ENCODE results near the gene RALGAPA1. TPM values are rescaled to one million over a fixed set of nuclear protein-coding genes. Genes with fewer than 3 reads are reported as not detected.
"Not testable (repeated sequence)": the region's sequence is repeated elsewhere in the genome, so short reads cannot be mapped to it uniquely, and the experiment has no call there.

RALGAPA1 gene
- polyA plus RNA-seq, 6 donors from 2014 or later: 9.7 to 29.8 (median 20.7) TPM

DNA sequence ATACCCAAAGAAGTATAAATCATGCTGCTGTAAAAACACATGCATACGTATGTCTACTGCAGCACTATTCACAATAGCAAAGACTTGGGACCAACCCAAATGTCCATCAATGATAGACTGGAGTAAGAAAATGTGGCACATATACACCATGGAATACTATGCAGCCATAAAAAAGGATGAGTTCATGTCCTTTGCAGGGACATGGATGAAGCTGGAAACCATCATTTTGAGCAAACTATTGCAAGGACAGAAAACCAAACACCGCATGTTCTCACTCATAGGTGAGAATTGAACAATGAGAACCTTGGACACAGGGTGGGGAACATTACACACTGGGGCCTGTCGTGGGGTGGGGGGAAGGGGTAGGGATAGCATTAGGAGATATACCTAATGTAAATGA, 221.7 kb downstream of the RALGAPA1 start:
- ATAC-seq (ENCODE audit: low read depth in 2 of 2); H3K4me3 Mint-ChIP-seq; H3K27me3 Mint-ChIP-seq; H3K27ac Mint-ChIP-seq; DNase-seq: not testable (repeated sequence)
- Mint-ChIP-seq H3K9me3 (peaks cover 14 to 24% (median 18%) of the 10 kb centered on the region in 7 donors), H3K36me3 (peaks cover 38 to 81% of the 10 kb centered on the region in 2 donors), H3K4me1 (peaks cover 0 to 14% (median 3%) of the 10 kb centered on the region in 3 donors)

DNA sequence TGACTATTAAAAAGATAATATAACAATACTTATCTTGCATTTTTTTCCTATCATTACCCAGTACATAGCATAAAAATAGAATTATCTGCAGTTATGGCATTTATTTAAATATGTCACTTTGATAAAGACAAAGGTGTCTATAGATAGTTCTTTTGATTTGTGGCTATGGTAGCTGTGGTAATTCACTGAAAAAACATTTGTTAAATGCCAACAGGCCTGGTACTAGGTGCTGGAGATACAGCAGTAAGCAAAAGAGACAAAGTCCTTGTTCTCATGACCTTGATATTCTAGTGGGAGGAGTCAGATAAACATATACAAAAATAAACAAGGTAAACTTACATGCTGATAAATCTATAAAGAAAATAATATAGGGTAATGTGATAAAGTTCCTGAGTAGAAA, 230.5 kb downstream of the RALGAPA1 start:
- no peak for DNase-seq
- Mint-ChIP-seq H3K36me3 (peaks cover 22 to 28% of the 10 kb centered on the region in 2 donors), H3K4me1 (peaks cover 0 to 4% (median 2%) of the 10 kb centered on the region in 3 donors), H3K4me3 (no peak overlapping the region), H3K27ac (no peak overlapping the region), H3K27me3 (no peaks in the 10 kb centered on the region), H3K9me3 (peaks cover 0 to 8% (median 5%) of the 10 kb centered on the region in 7 donors)
- no peak for ATAC-seq (ENCODE audit: low read depth in 2 of 2)

- H3K9me3 Mint-ChIP-seq: peaks cover 0 to 5% (median 1%) of the 10 kb centered on the region in 7 donors
- ATAC-seq (ENCODE audit: low read depth in 2 of 2): no peak
These were observed 231.0 kb downstream of the RALGAPA1 start for GRCh38 chr14:35578135-35578534.

GRCh38 chr14:35576856-35577255, 232.2 kb downstream of the RALGAPA1 start:
- no peaks in the 10 kb centered on the region for H3K27me3 Mint-ChIP-seq

More at GRCh38 chr14:35578135-35578534, 231.0 kb downstream of the RALGAPA1 start:
- Mint-ChIP-seq H3K27ac (peak overlapping the region in 1 of 6 donors; percentile 73), H3K27me3 (no peaks in the 10 kb centered on the region), H3K4me1 (peaks cover 0 to 2% (median 0%) of the 10 kb centered on the region in 3 donors), H3K4me3 (no peak overlapping the region), H3K36me3 (peaks cover 17 to 23% of the 10 kb centered on the region in 2 donors)
- DNase-seq: no peak

DNA sequence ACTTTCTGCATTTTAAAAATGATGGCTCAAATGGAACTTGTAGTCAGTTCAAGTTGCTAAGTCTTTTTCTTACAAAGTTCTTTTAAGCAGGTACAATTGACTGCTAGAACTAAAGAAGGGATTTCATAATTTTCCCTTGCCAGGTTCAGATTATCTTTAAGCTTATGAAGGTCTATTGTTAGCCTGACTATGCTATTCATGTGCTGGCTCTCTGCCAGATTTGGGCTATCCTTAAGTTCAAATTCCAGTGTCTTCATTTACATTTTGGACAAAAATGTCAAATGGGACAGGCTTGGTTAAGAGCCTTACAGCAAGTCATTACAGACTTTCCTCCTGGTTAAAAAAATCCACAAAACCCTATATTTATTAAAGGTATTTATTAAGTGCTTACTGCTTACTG, 232.8 kb downstream of the RALGAPA1 start:
- Mint-ChIP-seq H3K9me3 (no peaks in the 10 kb centered on the region), H3K4me1 (peaks cover 0 to 2% (median 0%) of the 10 kb centered on the region in 3 donors), H3K4me3 (no peak overlapping the region), H3K27ac (no peak overlapping the region), H3K27me3 (no peaks in the 10 kb centered on the region), H3K36me3 (peaks cover 11 to 18% of the 10 kb centered on the region in 2 donors)
- no peak for ATAC-seq (ENCODE audit: low read depth in 2 of 2)
- DNase-seq: no peak

More at GRCh38 chr14:35576856-35577255, 232.2 kb downstream of the RALGAPA1 start:
- peaks cover 11 to 18% of the 10 kb centered on the region in 2 donors for H3K36me3 Mint-ChIP-seq
- no peak overlapping the region for H3K4me3 Mint-ChIP-seq
- no peak overlapping the region for H3K27ac Mint-ChIP-seq
- ATAC-seq (ENCODE audit: low read depth in 2 of 2) (no peak), DNase-seq (no peak)
- peaks cover 0 to 2% (median 0%) of the 10 kb centered on the region in 3 donors for H3K4me1 Mint-ChIP-seq
- H3K9me3 Mint-ChIP-seq: no peaks in the 10 kb centered on the region

- no peaks in the 10 kb centered on the region for H3K27me3 Mint-ChIP-seq
- DNase-seq (no peak), ATAC-seq (ENCODE audit: low read depth in 2 of 2) (no peak)
- peaks cover 0 to 2% (median 0%) of the 10 kb centered on the region in 3 donors for H3K4me1 Mint-ChIP-seq
- H3K9me3 Mint-ChIP-seq: no peaks in the 10 kb centered on the region
- H3K27ac Mint-ChIP-seq: no peak overlapping the region
- H3K4me3 Mint-ChIP-seq: no peak overlapping the region
- H3K36me3 Mint-ChIP-seq: peaks cover 6 to 19% of the 10 kb centered on the region in 2 donors
These were observed 235.2 kb downstream of the RALGAPA1 start for GRCh38 chr14:35573911-35574310.

- no peaks in the 10 kb centered on the region for H3K9me3 Mint-ChIP-seq
- DNase-seq: no peak
- peaks cover 7 to 14% of the 10 kb centered on the region in 2 donors for H3K36me3 Mint-ChIP-seq
- H3K27me3 Mint-ChIP-seq: no peaks in the 10 kb centered on the region
- H3K4me3 Mint-ChIP-seq: no peak overlapping the region
- ATAC-seq (ENCODE audit: low read depth in 2 of 2): no peak
- no peak overlapping the region for H3K27ac Mint-ChIP-seq
- H3K4me1 Mint-ChIP-seq: no peaks in the 10 kb centered on the region
These were observed 237.5 kb downstream of the RALGAPA1 start for GRCh38 chr14:35571598-35571997.

DNA sequence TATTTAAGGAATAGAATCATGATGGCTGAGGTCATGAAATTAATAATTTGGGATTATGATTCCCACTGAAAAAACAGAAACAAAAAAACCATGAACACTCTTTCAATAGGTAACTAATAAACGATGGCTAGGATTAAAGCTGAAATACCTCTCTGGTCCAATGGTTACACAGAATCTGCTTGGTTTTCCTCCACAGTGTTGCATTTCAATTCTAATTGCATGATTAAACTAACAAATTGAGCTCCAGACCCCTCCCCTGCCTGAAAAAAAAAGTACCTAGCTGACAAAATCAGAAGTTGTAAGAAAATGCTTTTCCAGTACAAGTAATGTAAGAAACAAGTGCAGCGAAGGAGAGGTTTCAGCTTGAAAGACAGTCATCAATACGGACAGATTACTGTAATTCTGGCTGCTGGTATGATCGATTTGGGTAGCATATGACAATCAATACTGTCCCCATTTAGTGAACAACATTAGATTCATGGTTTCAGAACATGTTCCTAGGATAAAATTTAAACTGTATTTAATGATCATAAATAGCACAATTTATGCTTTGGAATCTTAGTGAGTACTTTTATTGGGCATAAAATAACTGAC, 243.1 kb downstream of the RALGAPA1 start:
- Mint-ChIP-seq H3K9me3 (no peaks in the 10 kb centered on the region), H3K27ac (no peak overlapping the region), H3K4me3 (no peak overlapping the region), H3K36me3 (peaks cover 7 to 18% of the 10 kb centered on the region in 2 donors), H3K4me1 (no peaks in the 10 kb centered on the region), H3K27me3 (no peaks in the 10 kb centered on the region)
- no peak for ATAC-seq (ENCODE audit: low read depth in 2 of 2)
- no peak for DNase-seq

DNA sequence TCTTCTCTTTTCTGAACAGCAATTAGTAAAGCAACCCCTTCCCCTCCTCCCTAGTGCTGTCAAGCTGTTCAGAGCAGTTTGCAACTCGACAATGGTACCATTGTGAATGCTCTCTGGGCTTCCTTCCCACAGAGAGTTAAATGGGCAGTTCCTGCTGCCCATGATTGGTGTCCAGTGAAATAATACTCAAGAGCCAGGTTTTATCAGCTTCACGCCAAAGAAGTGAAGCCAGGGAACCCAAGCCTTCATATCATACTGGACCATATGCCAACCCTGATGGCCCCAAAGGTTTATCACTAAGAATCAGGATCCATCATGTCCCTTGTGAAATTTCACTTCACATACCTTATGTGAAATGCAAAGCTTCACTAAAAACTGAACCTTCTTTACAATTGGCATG, 250.4 kb downstream of the RALGAPA1 start:
- Mint-ChIP-seq H3K4me1 (no peaks in the 10 kb centered on the region), H3K4me3 (no peak overlapping the region), H3K9me3 (no peaks in the 10 kb centered on the region), H3K36me3 (peaks cover 0 to 7% of the 10 kb centered on the region in 2 donors), H3K27me3 (no peaks in the 10 kb centered on the region), H3K27ac (no peak overlapping the region)
- no peak for ATAC-seq (ENCODE audit: low read depth in 2 of 2)
- no peak for DNase-seq

GRCh38 chr14:35557221-35557747, 251.8 kb downstream of the RALGAPA1 start:
- Mint-ChIP-seq H3K36me3 (no peaks in the 10 kb centered on the region), H3K27me3 (no peaks in the 10 kb centered on the region), H3K4me3 (no peak overlapping the region), H3K27ac (peak overlapping the region in 1 of 6 donors; percentile 9), H3K9me3 (no peaks in the 10 kb centered on the region), H3K4me1 (no peaks in the 10 kb centered on the region)
- ATAC-seq (ENCODE audit: low read depth in 2 of 2) (no peak), DNase-seq (no peak)

- H3K9me3 Mint-ChIP-seq: no peaks in the 10 kb centered on the region
- H3K36me3 Mint-ChIP-seq: no peaks in the 10 kb centered on the region
- H3K27me3 Mint-ChIP-seq: no peaks in the 10 kb centered on the region
These were observed 252.5 kb downstream of the RALGAPA1 start for GRCh38 chr14:35556548-35556947.

DNA sequence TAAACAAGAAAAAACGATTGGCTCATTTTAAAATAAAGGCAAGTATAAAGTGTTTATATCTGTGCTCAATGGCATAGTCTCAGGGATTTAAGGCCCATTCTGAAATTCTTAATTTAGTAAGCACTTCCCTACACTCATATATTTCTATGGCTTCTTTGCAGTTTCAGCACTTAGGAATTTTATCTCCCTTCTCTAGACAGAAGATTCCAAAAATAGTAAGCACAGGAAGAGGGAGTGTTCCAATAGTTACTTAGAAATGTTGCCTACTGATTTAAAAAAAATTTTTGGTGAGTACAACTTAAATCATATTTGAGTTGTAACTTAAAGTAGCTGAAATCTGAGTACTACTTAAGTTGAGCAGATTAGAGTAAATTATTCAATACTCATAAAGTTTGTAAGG, 255.3 kb downstream of the RALGAPA1 start:
- H3K9me3 Mint-ChIP-seq: no peaks in the 10 kb centered on the region
- H3K4me1 Mint-ChIP-seq: no peaks in the 10 kb centered on the region
- H3K4me3 Mint-ChIP-seq: no peak overlapping the region
- no peaks in the 10 kb centered on the region for H3K27me3 Mint-ChIP-seq
- H3K27ac Mint-ChIP-seq: no peak overlapping the region
- ATAC-seq (ENCODE audit: low read depth in 2 of 2): no peak
- peaks cover 0 to 4% of the 10 kb centered on the region in 2 donors for H3K36me3 Mint-ChIP-seq
- no peak for DNase-seq

More at GRCh38 chr14:35556548-35556947, 252.5 kb downstream of the RALGAPA1 start:
- ATAC-seq (ENCODE audit: low read depth in 2 of 2): no peak
- no peaks in the 10 kb centered on the region for H3K4me1 Mint-ChIP-seq
- H3K4me3 Mint-ChIP-seq: no peak overlapping the region
- H3K27ac Mint-ChIP-seq: no peak overlapping the region
- DNase-seq: no peak

DNA sequence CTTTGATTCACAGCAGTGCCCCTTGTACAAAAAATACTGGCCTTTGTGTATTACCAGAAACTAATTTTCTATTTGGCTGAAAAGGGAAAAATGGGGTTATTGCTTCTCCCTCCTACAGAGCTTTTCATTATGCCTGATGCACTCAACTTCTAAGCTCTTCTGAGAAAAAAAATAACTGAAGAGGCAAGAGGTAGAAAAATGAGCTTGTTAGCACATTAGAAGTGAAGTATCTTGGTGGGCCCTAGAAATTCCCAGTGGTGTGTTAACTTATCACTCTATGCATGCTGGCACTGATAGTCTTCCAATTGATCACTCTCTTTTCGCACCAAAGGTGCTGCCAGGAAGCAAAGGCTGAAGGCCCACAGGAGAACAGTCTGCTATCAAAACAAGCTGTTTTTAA, 258.0 kb downstream of the RALGAPA1 start:
- DNase-seq: no peak
- Mint-ChIP-seq H3K27ac (no peak overlapping the region), H3K4me1 (no peaks in the 10 kb centered on the region), H3K9me3 (no peaks in the 10 kb centered on the region), H3K27me3 (no peaks in the 10 kb centered on the region), H3K4me3 (no peak overlapping the region), H3K36me3 (peaks cover 8 to 13% of the 10 kb centered on the region in 2 donors)
- ATAC-seq (ENCODE audit: low read depth in 2 of 2): no peak

DNA sequence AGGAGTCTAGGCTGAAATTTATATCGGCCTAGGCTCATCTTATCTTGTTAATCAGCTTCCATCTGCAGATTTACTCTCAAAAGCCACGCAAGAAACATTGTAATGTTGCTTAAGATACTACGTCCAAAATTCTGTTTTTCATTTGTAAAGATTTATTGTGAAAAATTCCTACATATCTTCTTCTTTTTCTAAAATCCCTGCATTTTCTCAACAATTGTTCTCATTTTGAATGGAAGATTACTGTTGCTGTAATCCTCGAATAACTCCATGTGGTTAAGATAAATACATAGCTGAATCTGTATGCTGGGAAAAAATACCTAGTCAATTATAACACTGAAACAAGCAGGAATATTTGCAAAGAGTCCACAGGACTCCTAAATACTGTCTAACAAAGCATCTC, 259.5 kb downstream of the RALGAPA1 start:
- H3K27ac Mint-ChIP-seq: no peak overlapping the region
- H3K4me3 Mint-ChIP-seq: no peak overlapping the region
- no peaks in the 10 kb centered on the region for H3K9me3 Mint-ChIP-seq
- H3K27me3 Mint-ChIP-seq: no peaks in the 10 kb centered on the region
- DNase-seq (no peak), ATAC-seq (ENCODE audit: low read depth in 2 of 2) (no peak)
- H3K4me1 Mint-ChIP-seq: no peaks in the 10 kb centered on the region
- H3K36me3 Mint-ChIP-seq: peaks cover 8 to 13% of the 10 kb centered on the region in 2 donors

Measured in naive B cell (primary cell).